Astrocyte of the spinal cord (primary cell): Measurements from ENCODE around the gene FOXN3.

ENCODE experiments used
- DNase-seq: peaks from one replicate; pipeline ENCODE4 v3.0.0; 2011; ENCODE audit warnings: low read depth, low spot score
- H3K4me3 ChIP-seq: 2 replicates; pipeline ENCODE4 v1.5.1; 2011; ENCODE audit warnings: low read depth, mild to moderate bottlenecking, low read length, moderate library complexity
- CTCF ChIP-seq: IDR thresholded peaks from 2 replicates; pipeline ENCODE4 v1.5.1; 2012; ENCODE audit warnings: low read depth, mild to moderate bottlenecking, low read length, inconsistent platforms
- in situ Hi-C: cut with HindIII; loops from 2 replicates; pipeline ENCODE4 v1.10.0; 2017; ENCODE audit warnings: low sequenced_read_pairs

FOXN3 gene

GRCh38 chr14:89142366-89142765, 274.7 kb downstream of the FOXN3 start:
- no peak for TF ChIP-seq CTCF
- no peak for DNase-seq
- no peak overlapping the region for H3K4me3 ChIP-seq
- in situ Hi-C loops, result no loop called here

GRCh38 chr14:89141862-89142261, 275.2 kb downstream of the FOXN3 start:
- no peak overlapping the region for H3K4me3 ChIP-seq
- no peak for TF ChIP-seq CTCF
- DNase-seq, result no peak
- in situ Hi-C loops, result no loop called here

GRCh38 chr14:89140326-89140725, 276.7 kb downstream of the FOXN3 start:
- no peak overlapping the region for H3K4me3 ChIP-seq
- in situ Hi-C loops, result no loop called here
- no peak for DNase-seq
- no peak for TF ChIP-seq CTCF

DNA sequence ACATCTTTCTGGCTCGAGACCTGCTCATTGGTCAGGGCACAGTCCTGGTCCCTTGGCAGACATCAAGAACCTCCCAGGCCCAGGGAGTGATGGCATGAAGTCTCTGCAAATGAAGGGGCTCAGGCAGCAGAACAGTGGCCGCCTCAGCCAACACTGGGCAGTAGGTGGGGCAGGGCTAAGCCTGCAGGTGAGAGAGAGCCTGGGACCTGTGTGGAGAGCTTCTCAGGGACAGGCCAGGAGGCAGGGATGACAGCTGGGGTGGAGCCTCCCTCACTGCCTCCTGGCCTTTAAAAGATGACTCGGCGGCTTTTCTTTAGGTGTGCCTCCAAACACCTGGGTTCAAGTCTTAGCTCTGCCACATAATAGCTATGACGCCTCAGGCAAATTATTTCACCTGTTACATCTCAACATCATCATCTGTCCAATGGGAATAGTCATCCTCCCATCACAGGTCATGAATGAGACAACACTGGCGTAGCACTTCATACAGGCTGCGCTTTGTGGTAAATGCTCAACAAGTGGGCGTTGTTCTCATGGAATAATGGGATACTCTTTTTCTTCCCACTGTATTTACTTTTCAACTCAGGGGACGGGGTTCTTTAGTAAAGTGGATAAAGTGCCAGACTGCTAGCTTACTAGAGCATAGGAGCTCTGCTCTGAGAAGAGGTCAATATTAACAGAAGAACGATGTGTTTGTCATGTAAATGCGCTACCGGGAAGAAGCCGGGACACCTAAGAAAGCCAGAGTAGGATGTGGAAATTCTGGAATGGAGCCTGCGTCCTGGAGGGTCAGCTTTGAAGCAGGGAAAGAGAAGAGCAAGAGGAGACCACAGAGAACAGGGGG, 277.4 kb downstream of the FOXN3 start:
- in situ Hi-C loops, result no loop called here
- no peak for DNase-seq
- TF ChIP-seq CTCF, result no peak
- no peak overlapping the region for H3K4me3 ChIP-seq

DNA sequence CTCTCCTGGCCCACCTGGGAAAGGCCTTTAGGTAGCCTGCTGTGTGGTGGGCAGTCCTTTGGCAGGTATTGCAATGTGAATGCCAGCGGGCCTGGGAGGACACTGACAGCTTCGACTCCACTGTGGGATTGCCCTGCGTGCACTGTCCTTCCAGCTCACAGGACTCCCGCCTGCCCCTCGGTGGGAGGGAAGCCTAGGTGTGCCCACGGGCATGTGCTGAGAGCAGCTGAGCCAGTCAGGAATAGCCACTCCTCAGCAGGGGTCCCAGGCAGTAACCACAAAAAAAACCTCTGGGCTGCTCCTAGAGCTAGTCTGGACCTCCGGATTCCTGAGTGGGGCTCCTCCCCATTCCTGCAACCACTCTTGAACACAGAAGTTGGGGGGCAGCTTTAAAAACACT, 278.2 kb downstream of the FOXN3 start:
- no peak overlapping the region for H3K4me3 ChIP-seq
- no peak for TF ChIP-seq CTCF
- in situ Hi-C loops, result no loop called here
- DNase-seq, result peak; percentile 32

GRCh38 chr14:89137526-89138163, 279.4 kb downstream of the FOXN3 start:
- H3K4me3 ChIP-seq, result no peak overlapping the region
- peak; percentile 96 for DNase-seq
- in situ Hi-C loops, result no loop called here
- no peak for TF ChIP-seq CTCF
